ENCODE measurements around the gene REXO5. TPM values are rescaled to one million over a fixed set of nuclear protein-coding genes. Genes with fewer than 3 reads are reported as not detected.

REXO5 gene
- total RNA-seq, 2 experiments from 2014 or later, result 26.5 to 38.9 TPM

DNA sequence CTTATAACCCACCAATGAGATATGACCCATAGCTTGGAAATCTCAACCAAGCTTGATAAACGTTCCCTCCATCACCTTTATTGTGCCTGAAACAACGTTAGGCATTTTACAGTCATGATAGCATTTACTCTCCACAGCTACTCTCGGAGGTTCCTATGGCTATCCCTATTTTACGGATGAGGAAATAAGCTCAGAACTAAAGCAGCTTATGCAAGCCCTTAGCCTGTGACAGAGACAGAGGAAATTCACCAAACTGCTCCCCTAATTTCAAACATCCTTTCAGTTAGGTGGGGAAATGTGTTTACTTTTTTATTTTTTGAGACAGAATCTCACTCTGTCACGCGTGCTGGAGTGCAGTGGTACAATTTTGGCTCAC, 75.2 kb downstream of the REXO5 start:
- Histone ChIP-seq H3K4me3 (ENCODE audit: low read depth, low read length, poor library complexity, severe bottlenecking) (no peak overlapping the region), H3K9me3 (ENCODE audit: low read length) (no peaks in the 10 kb centered on the region), H3K79me2 (ENCODE audit: insufficient read depth, low read depth, low read length) (no peaks in the 10 kb centered on the region; the same call in 1 of the 2 replicates), H3K9me2 (ENCODE audit: insufficient read depth, low read length) (no peaks in the 10 kb centered on the region), H3K27ac (ENCODE audit: low read depth, low read length, poor library complexity, severe bottlenecking) (no peak overlapping the region), H4K20me1 (ENCODE audit: insufficient read depth, low read length) (no peaks in the 10 kb centered on the region), H3K36me3 (ENCODE audit: insufficient read depth, low read length) (0 out of 2 replicates have a peak, but pooled peaks cover 7% of the 10 kb centered on the region), H3K4me2 (ENCODE audit: low read length) (no peak overlapping the region), H3K4me1 (ENCODE audit: insufficient read depth, low read length, poor library complexity, severe bottlenecking) (no peaks in the 10 kb centered on the region), H2AFZ (ENCODE audit: low read length) (no peak overlapping the region)
- BruUV-seq (replicated peaks), result no TSS peak
- POLR2A ChIA-PET, result no interaction called here
- intact Hi-C loops (cut with micrococcal nuclease; ENCODE audit: unreplicated experiment), result no loop called here
- no peak for DNase-seq (ENCODE audit: low spot score)
- TF ChIP-seq EZH2phosphoT487 (IDR thresholded peaks at IDR 0.05; ENCODE audit: borderline replicate concordance, low read depth, low read length), result no peak
- TF ChIP-seq, protein P1, sequence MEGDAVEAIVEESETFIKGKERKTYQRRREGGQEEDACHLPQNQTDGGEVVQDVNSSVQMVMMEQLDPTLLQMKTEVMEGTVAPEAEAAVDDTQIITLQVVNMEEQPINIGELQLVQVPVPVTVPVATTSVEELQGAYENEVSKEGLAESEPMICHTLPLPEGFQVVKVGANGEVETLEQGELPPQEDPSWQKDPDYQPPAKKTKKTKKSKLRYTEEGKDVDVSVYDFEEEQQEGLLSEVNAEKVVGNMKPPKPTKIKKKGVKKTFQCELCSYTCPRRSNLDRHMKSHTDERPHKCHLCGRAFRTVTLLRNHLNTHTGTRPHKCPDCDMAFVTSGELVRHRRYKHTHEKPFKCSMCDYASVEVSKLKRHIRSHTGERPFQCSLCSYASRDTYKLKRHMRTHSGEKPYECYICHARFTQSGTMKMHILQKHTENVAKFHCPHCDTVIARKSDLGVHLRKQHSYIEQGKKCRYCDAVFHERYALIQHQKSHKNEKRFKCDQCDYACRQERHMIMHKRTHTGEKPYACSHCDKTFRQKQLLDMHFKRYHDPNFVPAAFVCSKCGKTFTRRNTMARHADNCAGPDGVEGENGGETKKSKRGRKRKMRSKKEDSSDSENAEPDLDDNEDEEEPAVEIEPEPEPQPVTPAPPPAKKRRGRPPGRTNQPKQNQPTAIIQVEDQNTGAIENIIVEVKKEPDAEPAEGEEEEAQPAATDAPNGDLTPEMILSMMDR (conservative IDR thresholded peaks at IDR 0.05; ENCODE audit: low read length), result no peak
- CTCF ChIA-PET (ENCODE audit: unreplicated experiment), result no interaction called here

DNA sequence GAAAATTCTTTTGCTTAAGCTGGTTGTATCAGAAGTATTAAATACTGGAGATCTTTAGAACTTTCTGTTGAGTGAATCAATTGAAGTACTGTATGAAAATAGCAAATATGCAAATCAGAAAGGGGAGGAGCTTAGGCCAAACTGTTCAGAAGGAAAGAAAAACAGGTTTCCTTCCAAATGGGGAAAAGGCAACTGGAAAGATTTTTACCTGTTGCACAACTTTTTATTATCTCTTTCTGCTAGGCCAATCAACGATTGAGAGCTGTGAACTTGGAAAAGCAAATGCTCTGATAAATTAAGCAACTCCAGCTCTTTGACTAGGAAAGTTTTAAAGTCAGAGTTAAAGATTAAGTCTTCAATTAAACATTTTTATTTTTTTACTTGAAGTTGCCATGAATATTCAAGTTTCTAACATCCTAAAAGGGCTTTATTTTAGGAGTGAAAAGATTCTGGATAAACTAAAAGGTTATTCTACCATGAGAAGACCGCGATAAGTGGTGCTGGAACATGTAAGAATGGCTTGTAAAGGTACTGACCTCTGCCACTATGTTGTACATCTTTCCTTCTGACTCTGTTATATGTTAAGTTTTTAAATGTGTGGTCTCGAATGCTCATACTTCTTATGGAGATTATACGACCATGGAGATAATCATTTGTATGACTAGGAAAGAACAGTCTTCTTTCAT, 77.4 kb downstream of the REXO5 start:
- POLR2A ChIA-PET, result interaction anchor here (1.3 kb wide), 1 partner anchor 8 kb away, joined by 3 read pairs; no protein-coding TSS in a partner anchor
- 0 out of 2 replicates have a peak, but pooled peaks cover 12% of the 10 kb centered on the region for H3K36me3 ChIP-seq (ENCODE audit: insufficient read depth, low read length)
- CTCF ChIA-PET (ENCODE audit: unreplicated experiment), result no interaction called here
- intact Hi-C loops (cut with micrococcal nuclease; ENCODE audit: unreplicated experiment), result no loop called here
- no peaks in the 10 kb centered on the region for H3K4me1 ChIP-seq (ENCODE audit: insufficient read depth, low read length, poor library complexity, severe bottlenecking)
- BruUV-seq (replicated peaks), result no TSS peak
- H3K27ac ChIP-seq (ENCODE audit: low read depth, low read length, poor library complexity, severe bottlenecking), result no peak overlapping the region
- H4K20me1 ChIP-seq (ENCODE audit: insufficient read depth, low read length), result no peaks in the 10 kb centered on the region
- DNase-seq (ENCODE audit: low spot score), result no peak
- TF ChIP-seq EZH2phosphoT487 (IDR thresholded peaks at IDR 0.05; ENCODE audit: borderline replicate concordance, low read depth, low read length), result no peak
- TF ChIP-seq, protein P1 (conservative IDR thresholded peaks at IDR 0.05; ENCODE audit: low read length), result no peak
- H3K79me2 ChIP-seq (ENCODE audit: insufficient read depth, low read depth, low read length), result no peaks in the 10 kb centered on the region
- no peak overlapping the region for H3K4me2 ChIP-seq (ENCODE audit: low read length)
- H3K9me2 ChIP-seq (ENCODE audit: insufficient read depth, low read length), result no peaks in the 10 kb centered on the region
- H3K4me3 ChIP-seq (ENCODE audit: low read depth, low read length, poor library complexity, severe bottlenecking), result no peak overlapping the region
- no peaks in the 10 kb centered on the region for H3K9me3 ChIP-seq (ENCODE audit: low read length)
- H2AFZ ChIP-seq (ENCODE audit: low read length), result no peak overlapping the region

DNA sequence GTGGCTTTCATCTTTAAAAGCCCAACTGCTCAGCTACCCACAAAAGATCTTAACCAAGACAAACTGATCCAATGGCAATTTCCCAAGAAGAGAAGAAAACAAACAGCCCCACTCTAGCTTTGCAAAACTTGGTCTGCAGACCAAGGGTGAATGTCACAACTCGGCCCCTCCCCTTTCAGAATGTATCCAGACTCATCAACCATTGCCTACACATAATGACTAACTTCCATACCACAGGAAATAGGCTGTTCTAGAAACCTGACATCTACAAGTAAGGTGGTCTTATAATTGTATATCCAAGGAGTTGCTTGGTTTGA, 77.9 kb downstream of the REXO5 start:
- Histone ChIP-seq H3K4me1 (ENCODE audit: insufficient read depth, low read length, poor library complexity, severe bottlenecking) (no peaks in the 10 kb centered on the region), H3K4me3 (ENCODE audit: low read depth, low read length, poor library complexity, severe bottlenecking) (no peak overlapping the region), H3K4me2 (ENCODE audit: low read length) (no peak overlapping the region), H3K9me3 (ENCODE audit: low read length) (no peaks in the 10 kb centered on the region), H3K27ac (ENCODE audit: low read depth, low read length, poor library complexity, severe bottlenecking) (no peak overlapping the region), H2AFZ (ENCODE audit: low read length) (no peak overlapping the region), H4K20me1 (ENCODE audit: insufficient read depth, low read length) (no peaks in the 10 kb centered on the region), H3K79me2 (ENCODE audit: insufficient read depth, low read depth, low read length) (no peaks in the 10 kb centered on the region), H3K9me2 (ENCODE audit: insufficient read depth, low read length) (no peaks in the 10 kb centered on the region), H3K36me3 (ENCODE audit: insufficient read depth, low read length) (0 out of 2 replicates have a peak, but pooled peaks cover 12% of the 10 kb centered on the region)
- CTCF ChIA-PET (ENCODE audit: unreplicated experiment), result no interaction called here
- TF ChIP-seq, protein P1 (conservative IDR thresholded peaks at IDR 0.05; ENCODE audit: low read length), result no peak
- no peak for TF ChIP-seq EZH2phosphoT487 (IDR thresholded peaks at IDR 0.05; ENCODE audit: borderline replicate concordance, low read depth, low read length)
- POLR2A ChIA-PET, result interaction anchor here (1.3 kb wide), 1 partner anchor 9 kb away, joined by 3 read pairs; no protein-coding TSS in a partner anchor
- BruUV-seq (replicated peaks), result no TSS peak
- intact Hi-C loops (cut with micrococcal nuclease; ENCODE audit: unreplicated experiment), result no loop called here
- no peak for DNase-seq (ENCODE audit: low spot score)
